Kidney epithelial cell (primary cell): ENCODE measurements around the gene STON2. TPM values are rescaled to one million over a fixed set of nuclear protein-coding genes. Genes with fewer than 3 reads are reported as not detected.

Source experiments
- DNase-seq: peaks from one replicate; pipeline ENCODE4 v3.0.0-alpha.2; 2010; ENCODE audit warnings: low read depth
- H3K27me3 ChIP-seq: 2 replicates; pipeline ENCODE4 v1.6.0; 2011; ENCODE audit warnings: low read length; ENCODE audit not compliant: control insufficient read depth, insufficient read depth
- H3K36me3 ChIP-seq: 2 replicates; pipeline ENCODE4 v1.5.1; 2011; ENCODE audit warnings: low read length; ENCODE audit not compliant: control insufficient read depth, insufficient read depth
- H3K4me3 ChIP-seq: 2 replicates; pipeline ENCODE4 v1.5.1; 2011; ENCODE audit warnings: low read depth, mild to moderate bottlenecking, control low read depth, low read length
- CTCF ChIP-seq: IDR thresholded peaks from 2 replicates; pipeline ENCODE4 v1.5.1; 2011; ENCODE audit warnings: mild to moderate bottlenecking, moderate library complexity, low read length, control low read depth, inconsistent platforms; ENCODE audit not compliant: insufficient read depth, poor library complexity, severe bottlenecking
- total RNA-seq: library from RNA; depleted of rRNA; stranded (reverse); fragments of >200 nt; gene quantifications from 2 replicates; pipeline ENCODE4 v1.2.3, GENCODE V29; 2015

The STON2 gene
- total RNA-seq, 1 donor from 2014 or later, result 17.9 TPM

GRCh38 chr14:81313775-81314429 is 86.2 kb downstream of the STON2 start:
- H3K27me3 ChIP-seq, result no peaks in the 10 kb centered on the region
- DNase-seq, result peak; percentile 58
- H3K36me3 ChIP-seq, result no peaks in the 10 kb centered on the region
- no peak for TF ChIP-seq CTCF
- H3K4me3 ChIP-seq, result no peak overlapping the region

DNA sequence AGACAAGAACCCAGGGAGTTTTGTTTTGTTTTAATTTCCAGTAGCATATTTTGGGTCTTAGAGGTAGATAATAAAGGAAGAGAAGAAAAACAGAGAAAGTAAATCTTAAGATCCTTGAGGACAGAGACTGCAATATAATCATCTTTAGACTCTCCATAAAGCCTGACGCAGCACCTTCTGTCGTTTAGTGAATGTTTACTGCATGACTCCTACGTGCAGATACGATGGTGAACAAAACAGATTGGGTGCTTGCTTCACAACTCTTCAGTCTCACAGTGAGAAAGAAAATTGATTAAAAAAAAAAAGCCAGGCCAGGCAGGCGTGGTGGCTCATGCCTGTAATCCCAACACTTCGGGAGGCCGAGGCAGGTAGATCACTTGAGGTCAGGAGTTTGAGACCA is 86.9 kb downstream of the STON2 start:
- Histone ChIP-seq H3K4me3 (no peak overlapping the region), H3K27me3 (no peaks in the 10 kb centered on the region), H3K36me3 (no peaks in the 10 kb centered on the region)
- no peak for DNase-seq
- TF ChIP-seq CTCF, result no peak

GRCh38 chr14:81312289-81312876 is 87.7 kb downstream of the STON2 start:
- TF ChIP-seq CTCF, result no peak
- no peak overlapping the region for H3K4me3 ChIP-seq
- no peaks in the 10 kb centered on the region for H3K27me3 ChIP-seq
- DNase-seq, result no peak
- no peaks in the 10 kb centered on the region for H3K36me3 ChIP-seq

- DNase-seq, result no peak
- H3K36me3 ChIP-seq, result no peaks in the 10 kb centered on the region
- TF ChIP-seq CTCF, result no peak
- no peak overlapping the region for H3K4me3 ChIP-seq
- H3K27me3 ChIP-seq, result no peaks in the 10 kb centered on the region
Observed at GRCh38 chr14:81311778-81312177, 88.3 kb downstream of the STON2 start.

DNA sequence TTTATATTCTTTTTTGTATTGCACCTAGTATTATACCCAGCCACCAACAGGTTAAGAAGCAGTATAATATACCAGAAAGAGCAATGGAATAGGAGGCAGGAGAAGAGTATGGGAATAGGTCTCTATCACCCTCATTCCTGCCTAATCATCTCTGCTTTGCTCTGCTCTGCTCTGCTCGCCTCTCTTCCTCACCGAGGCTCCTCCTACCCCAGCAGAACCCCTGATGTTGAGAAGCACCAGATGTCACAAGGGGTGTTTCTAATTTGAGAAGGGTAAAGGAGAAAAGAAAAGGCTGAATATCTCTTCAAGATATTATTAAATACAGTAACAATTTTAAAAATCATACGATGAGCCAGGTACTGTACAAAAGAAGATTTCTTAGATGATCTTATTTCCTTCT is 89.0 kb downstream of the STON2 start:
- no peak for DNase-seq
- Histone ChIP-seq H3K4me3 (no peak overlapping the region), H3K27me3 (no peaks in the 10 kb centered on the region), H3K36me3 (no peaks in the 10 kb centered on the region)
- TF ChIP-seq CTCF, result no peak

- Histone ChIP-seq H3K36me3 (no peaks in the 10 kb centered on the region), H3K27me3 (no peaks in the 10 kb centered on the region), H3K4me3 (no peak overlapping the region)
- no peak for TF ChIP-seq CTCF
- DNase-seq, result no peak
Observed at GRCh38 chr14:81310606-81311005, 89.5 kb downstream of the STON2 start.
